ENCODE measurements around the gene EFNB2. TPM values are rescaled to one million over a fixed set of nuclear protein-coding genes. Genes with fewer than 3 reads are reported as not detected.
A peak's percentile ranks its signal among the peaks of the same experiment; 100 is the strongest.

EFNB2 gene
- total and polyA plus RNA-seq, 2 of the 13 experiments (the other 11 are each of a cell fraction or from before 2014, with no cell fraction given): 0.11 to 0.20 TPM

GRCh38 chr13:106565127-106565775 is 29.8 kb upstream of the EFNB2 start:
- no peaks in the 10 kb centered on the region; a peak in 1 of 5 replicates for H3K27me3 ChIP-seq (ENCODE audit: control insufficient read depth in 1 of 2, insufficient read depth in 2 of 2, low read length in 2 of 2)
- H2AFZ ChIP-seq (ENCODE audit: low read length): no peak overlapping the region
- H3K9ac ChIP-seq (ENCODE audit: insufficient read depth, low read depth, low read length): peak overlapping the region; percentile 96; the same call in 1 of the 2 replicates
- TF ChIP-seq, protein P1, sequence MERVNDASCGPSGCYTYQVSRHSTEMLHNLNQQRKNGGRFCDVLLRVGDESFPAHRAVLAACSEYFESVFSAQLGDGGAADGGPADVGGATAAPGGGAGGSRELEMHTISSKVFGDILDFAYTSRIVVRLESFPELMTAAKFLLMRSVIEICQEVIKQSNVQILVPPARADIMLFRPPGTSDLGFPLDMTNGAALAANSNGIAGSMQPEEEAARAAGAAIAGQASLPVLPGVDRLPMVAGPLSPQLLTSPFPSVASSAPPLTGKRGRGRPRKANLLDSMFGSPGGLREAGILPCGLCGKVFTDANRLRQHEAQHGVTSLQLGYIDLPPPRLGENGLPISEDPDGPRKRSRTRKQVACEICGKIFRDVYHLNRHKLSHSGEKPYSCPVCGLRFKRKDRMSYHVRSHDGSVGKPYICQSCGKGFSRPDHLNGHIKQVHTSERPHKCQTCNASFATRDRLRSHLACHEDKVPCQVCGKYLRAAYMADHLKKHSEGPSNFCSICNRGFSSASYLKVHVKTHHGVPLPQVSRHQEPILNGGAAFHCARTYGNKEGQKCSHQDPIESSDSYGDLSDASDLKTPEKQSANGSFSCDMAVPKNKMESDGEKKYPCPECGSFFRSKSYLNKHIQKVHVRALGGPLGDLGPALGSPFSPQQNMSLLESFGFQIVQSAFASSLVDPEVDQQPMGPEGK (CRISPR knock-in tag; IDR thresholded peaks at IDR 0.05): no peak
- TF ChIP-seq PTBP1 (IDR thresholded peaks at IDR 0.05; ENCODE audit: low read depth, low read length, poor library complexity, severe bottlenecking) (no peak), ZNF605 (CRISPR knock-in tag; IDR thresholded peaks at IDR 0.05) (no peak), ZNF382 (CRISPR knock-in tag; IDR thresholded peaks at IDR 0.05; ENCODE audit: borderline replicate concordance) (no peak), JUND (CRISPR knock-in tag; IDR thresholded peaks at IDR 0.05) (no peak), FOXP4 (CRISPR knock-in tag; IDR thresholded peaks at IDR 0.05) (no peak), ZNF331 (CRISPR knock-in tag; IDR thresholded peaks at IDR 0.05) (no peak), KLF15 (CRISPR knock-in tag; IDR thresholded peaks at IDR 0.05; ENCODE audit: borderline replicate concordance) (no peak)
- TF ChIP-seq, protein P2, sequence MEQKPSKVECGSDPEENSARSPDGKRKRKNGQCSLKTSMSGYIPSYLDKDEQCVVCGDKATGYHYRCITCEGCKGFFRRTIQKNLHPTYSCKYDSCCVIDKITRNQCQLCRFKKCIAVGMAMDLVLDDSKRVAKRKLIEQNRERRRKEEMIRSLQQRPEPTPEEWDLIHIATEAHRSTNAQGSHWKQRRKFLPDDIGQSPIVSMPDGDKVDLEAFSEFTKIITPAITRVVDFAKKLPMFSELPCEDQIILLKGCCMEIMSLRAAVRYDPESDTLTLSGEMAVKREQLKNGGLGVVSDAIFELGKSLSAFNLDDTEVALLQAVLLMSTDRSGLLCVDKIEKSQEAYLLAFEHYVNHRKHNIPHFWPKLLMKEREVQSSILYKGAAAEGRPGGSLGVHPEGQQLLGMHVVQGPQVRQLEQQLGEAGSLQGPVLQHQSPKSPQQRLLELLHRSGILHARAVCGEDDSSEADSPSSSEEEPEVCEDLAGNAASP (CRISPR knock-in tag; IDR thresholded peaks at IDR 0.05; ENCODE audit: borderline replicate concordance): no peak
- BruUV-seq (replicated peaks): no TSS peak
- POLR2A ChIA-PET: no interaction called here
- H3K4me3 ChIP-seq (replicated peaks in 1 of 3; ENCODE audit: insufficient read depth in 1 of 3, low read depth in 2 of 3, low read length in 3 of 3): peak overlapping the region; percentile 29 to 95 (median 89); a peak in 4 of 6 replicates
- FAIRE-seq (no peak), ATAC-seq (no peak), DNase-seq (ENCODE audit: low spot score) (no peak)
- no peaks in the 10 kb centered on the region for H3K9me3 ChIP-seq (ENCODE audit: low read length)
- CTCF ChIA-PET (ENCODE audit: low intra/inter-chr PET ratio, low total read pairs): no interaction called here
- H3K79me2 ChIP-seq (ENCODE audit: insufficient read depth, low read length): peaks cover 75% of the 10 kb centered on the region
- intact Hi-C loops (cut with micrococcal nuclease; ENCODE audit: unreplicated experiment) (loop anchor here (10.0 kb wide), 1 partner anchor 110 kb away; no protein-coding TSS in a partner anchor), in situ Hi-C loops (cut with HindIII; ENCODE audit: extremely low pct_ligation_motif_present, low pct_unique_long_range_greater_than_20kb) (no loop called here)
- no peak overlapping the region for H3K27ac ChIP-seq (ENCODE audit: extremely low read length, insufficient read depth, low read length)
- peak overlapping the region; percentile 90 for H3K4me2 ChIP-seq (ENCODE audit: low read depth, low read length)
- WGBS (ENCODE audit: low lambda C conversion rate): 54% methylated on average over 4 of the region's 4 CpGs
- peaks cover 63% of the 10 kb centered on the region for H4K20me1 ChIP-seq (ENCODE audit: insufficient read depth, low read length)
- H3K36me3 ChIP-seq (replicated peaks in 1 of 2; ENCODE audit: control insufficient read depth in 1 of 2, insufficient read depth in 2 of 2, low read length in 2 of 2): no peaks in the 10 kb centered on the region; a peak in 1 of 5 replicates
- peaks cover 51% of the 10 kb centered on the region for H3K4me1 ChIP-seq (ENCODE audit: insufficient read depth, low read length)
